Measurements from ENCODE around the gene LRMDA. TPM values are rescaled to one million over a fixed set of nuclear protein-coding genes. Genes with fewer than 3 reads are reported as not detected.

LRMDA gene
- total RNA-seq, 1 experiment from 2014 or later, result not detected

GRCh38 chr10:75663947-75664664 lies 232.7 kb downstream of the LRMDA start:
- no peak for DNase-seq (ENCODE audit: low read depth)

GRCh38 chr10:75664968-75665367 lies 233.5 kb downstream of the LRMDA start:
- no peak for DNase-seq (ENCODE audit: low read depth)

GRCh38 chr10:75665707-75666106 lies 234.3 kb downstream of the LRMDA start:
- DNase-seq (ENCODE audit: low read depth), result no peak

GRCh38 chr10:75672111-75672671 lies 240.8 kb downstream of the LRMDA start:
- DNase-seq (ENCODE audit: low read depth), result no peak

GRCh38 chr10:75672842-75673241 lies 241.4 kb downstream of the LRMDA start:
- DNase-seq (ENCODE audit: low read depth), result no peak

- no peak for DNase-seq (ENCODE audit: low read depth)
Observed at GRCh38 chr10:75677541-75677940, 246.1 kb downstream of the LRMDA start.

GRCh38 chr10:75678527-75678926 lies 247.1 kb downstream of the LRMDA start:
- no peak for DNase-seq (ENCODE audit: low read depth)

- DNase-seq (ENCODE audit: low read depth), result no peak
Observed at GRCh38 chr10:75679536-75679935, 248.1 kb downstream of the LRMDA start.

GRCh38 chr10:75681334-75681733 lies 249.9 kb downstream of the LRMDA start:
- no peak for DNase-seq (ENCODE audit: low read depth)

- DNase-seq (ENCODE audit: low read depth), result no peak
Observed at GRCh38 chr10:75682649-75683557, 251.5 kb downstream of the LRMDA start.

GRCh38 chr10:75685187-75685586 lies 253.8 kb downstream of the LRMDA start:
- DNase-seq (ENCODE audit: low read depth), result no peak

GRCh38 chr10:75688506-75689300 lies 257.3 kb downstream of the LRMDA start:
- DNase-seq (ENCODE audit: low read depth), result no peak

- DNase-seq (ENCODE audit: low read depth), result no peak
Observed at GRCh38 chr10:75693489-75693888, 262.1 kb downstream of the LRMDA start.

GRCh38 chr10:75694269-75694668 lies 262.8 kb downstream of the LRMDA start:
- no peak for DNase-seq (ENCODE audit: low read depth)

- no peak for DNase-seq (ENCODE audit: low read depth)
Observed at GRCh38 chr10:75694790-75695189, 263.4 kb downstream of the LRMDA start.

- DNase-seq (ENCODE audit: low read depth), result no peak
Observed at GRCh38 chr10:75695994-75696393, 264.6 kb downstream of the LRMDA start.

GRCh38 chr10:75696536-75696935 lies 265.1 kb downstream of the LRMDA start:
- no peak for DNase-seq (ENCODE audit: low read depth)

GRCh38 chr10:75703191-75703854 lies 271.9 kb downstream of the LRMDA start:
- no peak for DNase-seq (ENCODE audit: low read depth)

GRCh38 chr10:75705426-75705825 lies 274.0 kb downstream of the LRMDA start:
- no peak for DNase-seq (ENCODE audit: low read depth)

- DNase-seq (ENCODE audit: low read depth), result no peak
Observed at GRCh38 chr10:75707080-75707840, 275.8 kb downstream of the LRMDA start.

All from Daoy (cell line).